ENCODE data around the gene SNRPN. TPM values are rescaled to one million over a fixed set of nuclear protein-coding genes. Genes with fewer than 3 reads are reported as not detected.
"Not testable (repeated sequence)": the region's sequence is repeated elsewhere in the genome, so short reads cannot be mapped to it uniquely, and the experiment has no call there.

SNRPN gene
- 51.0 and 51.7 TPM in 2 replicates for total RNA-seq

GRCh38 chr15:24954783-24955530 is at the start of gene SNRPN, which contains the start of gene SNURF:
Gene SNRPN (plus strand): TSS chr15:24954987. CDS start chr15:24974454, 19,467 bp downstream.
Gene SNURF (plus strand): TSS chr15:24954987. CDS start chr15:24955049, 62 bp downstream.
- intact Hi-C loops (cut with micrococcal nuclease): loop anchor here (1.0 to 5.0 kb wide), 4 partner anchors 47 to 897 kb away; partner anchors contain the start of gene UBE3A

- intact Hi-C loops (cut with micrococcal nuclease): no loop called here
Observed at GRCh38 chr15:24916305-24917009, 38.3 kb upstream of the SNRPN start.

DNA sequence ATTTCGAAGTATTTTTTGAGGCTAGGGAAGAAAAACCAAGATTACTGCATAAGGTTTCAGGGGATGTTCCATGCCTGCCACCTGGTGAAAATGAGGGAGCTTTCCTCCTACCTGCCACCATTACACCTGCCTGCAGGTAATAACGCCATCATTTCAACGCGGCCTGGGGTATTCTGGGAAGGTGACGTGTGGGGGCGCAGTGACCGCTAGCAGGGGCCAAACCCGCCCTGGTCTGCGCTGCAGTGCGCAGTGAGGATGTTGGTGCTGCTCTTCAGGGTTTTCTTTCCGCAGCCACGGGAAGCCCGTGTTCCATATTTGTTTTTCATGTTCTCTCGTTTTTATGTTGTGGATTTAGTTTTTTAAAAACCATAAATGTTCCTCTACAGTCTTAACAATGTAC is 37.4 kb upstream of the SNRPN start:
- intact Hi-C loops (cut with micrococcal nuclease): no loop called here

DNA sequence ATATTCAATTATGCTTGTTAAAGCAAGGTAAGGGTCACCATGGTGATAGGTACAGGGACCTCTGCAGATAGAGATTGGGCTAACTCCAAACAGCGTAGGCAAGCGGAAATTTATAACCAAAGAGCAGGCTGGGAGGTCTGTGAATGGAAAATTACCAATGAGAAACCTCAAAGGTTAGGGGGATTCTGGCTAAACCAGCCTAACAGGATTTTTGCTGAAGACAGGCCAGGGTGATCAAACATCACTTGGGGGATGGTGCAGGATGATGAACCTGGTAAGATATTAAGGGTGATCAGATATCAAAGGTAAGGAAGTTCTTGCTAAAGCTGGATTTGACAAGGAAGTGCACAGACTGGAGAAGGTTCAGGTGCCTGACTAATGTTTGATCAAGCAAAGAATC is 35.3 kb upstream of the SNRPN start:
- intact Hi-C loops (cut with micrococcal nuclease): no loop called here

GRCh38 chr15:24922781-24923180 is 32.0 kb upstream of the SNRPN start:
- intact Hi-C loops (cut with micrococcal nuclease): not testable (repeated sequence)

- intact Hi-C loops (cut with micrococcal nuclease): no loop called here
Observed at GRCh38 chr15:24924153-24924552, 30.6 kb upstream of the SNRPN start.

DNA sequence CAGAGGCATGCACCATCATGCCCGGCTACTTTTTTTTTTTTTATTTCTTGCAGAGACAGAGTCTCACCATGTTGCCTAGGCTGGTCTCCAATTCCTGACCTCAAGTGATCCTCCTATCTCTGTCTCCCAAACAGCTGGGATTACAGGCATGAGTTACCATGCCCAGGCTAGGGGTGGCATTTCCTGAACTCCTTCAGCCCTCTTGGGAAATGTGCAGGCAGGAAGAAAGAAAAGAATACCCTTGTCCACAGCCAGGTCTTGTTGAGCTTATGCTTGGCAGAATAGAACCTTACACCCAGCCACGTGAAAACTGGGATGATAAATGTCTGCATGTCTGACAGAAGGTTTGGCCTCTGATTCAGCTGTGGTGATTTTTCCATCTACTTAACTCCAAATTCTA is 30.2 kb upstream of the SNRPN start:
- intact Hi-C loops (cut with micrococcal nuclease): no loop called here

DNA sequence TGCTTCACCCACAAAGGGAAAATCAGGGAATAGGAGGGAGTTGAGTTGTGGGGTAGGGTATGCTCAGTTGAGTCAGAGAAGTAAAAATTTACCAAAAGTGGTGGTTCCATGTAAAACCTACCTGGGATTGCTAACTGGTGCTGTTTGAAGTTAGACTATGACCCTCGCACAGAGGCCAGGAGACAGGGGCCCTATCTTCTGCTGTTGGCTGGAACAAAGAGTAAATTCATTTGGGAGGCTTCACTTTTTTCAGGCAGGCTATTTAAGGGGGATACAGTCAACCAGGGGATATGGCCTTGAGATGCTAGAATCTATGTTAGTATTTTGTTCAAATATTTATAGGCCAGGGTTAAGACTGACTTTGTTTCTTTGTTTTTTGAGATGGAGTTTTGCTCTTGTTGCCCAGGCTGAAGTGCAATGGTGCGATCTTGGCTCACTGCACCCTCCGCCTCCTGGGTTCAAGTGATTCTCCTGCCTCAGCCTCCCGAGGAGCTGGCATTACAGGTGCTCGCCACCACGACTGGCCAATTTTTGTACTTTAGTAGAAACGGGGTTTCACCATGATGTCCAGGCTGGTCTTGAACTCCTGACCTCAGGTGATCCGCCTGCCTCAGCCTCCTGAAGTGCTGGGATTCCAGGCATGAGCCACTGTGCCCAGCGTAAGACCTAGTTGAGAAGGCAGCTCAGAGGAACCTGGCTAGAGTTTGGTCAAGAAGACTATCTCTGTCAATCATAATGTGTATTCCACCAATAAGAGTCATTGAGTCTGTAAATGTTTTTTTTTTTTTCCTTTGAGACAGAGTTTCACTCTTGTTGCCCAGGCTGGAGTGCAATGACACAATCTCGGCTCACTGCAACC is 22.7 kb upstream of the SNRPN start:
- intact Hi-C loops (cut with micrococcal nuclease): not testable (repeated sequence)

DNA sequence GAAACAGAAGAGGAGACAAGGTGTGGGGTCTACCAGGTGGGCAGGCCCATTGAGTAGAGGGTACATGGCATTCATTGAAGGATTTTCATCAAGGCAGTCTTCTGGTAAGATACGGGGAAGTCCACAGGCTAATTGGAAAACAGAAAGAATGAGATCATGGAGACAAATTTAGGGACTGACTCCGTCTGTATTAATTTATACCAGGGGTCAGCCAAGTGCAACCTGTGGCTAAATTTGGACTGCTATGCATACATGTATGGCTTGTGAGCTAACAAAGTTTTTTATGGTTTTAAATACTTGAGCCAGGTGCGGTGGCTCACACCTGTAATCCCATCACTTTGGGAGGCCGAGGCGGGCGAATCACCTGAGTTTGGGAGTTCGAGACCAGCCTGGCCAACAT is 21.1 kb upstream of the SNRPN start:
- intact Hi-C loops (cut with micrococcal nuclease): no loop called here

DNA sequence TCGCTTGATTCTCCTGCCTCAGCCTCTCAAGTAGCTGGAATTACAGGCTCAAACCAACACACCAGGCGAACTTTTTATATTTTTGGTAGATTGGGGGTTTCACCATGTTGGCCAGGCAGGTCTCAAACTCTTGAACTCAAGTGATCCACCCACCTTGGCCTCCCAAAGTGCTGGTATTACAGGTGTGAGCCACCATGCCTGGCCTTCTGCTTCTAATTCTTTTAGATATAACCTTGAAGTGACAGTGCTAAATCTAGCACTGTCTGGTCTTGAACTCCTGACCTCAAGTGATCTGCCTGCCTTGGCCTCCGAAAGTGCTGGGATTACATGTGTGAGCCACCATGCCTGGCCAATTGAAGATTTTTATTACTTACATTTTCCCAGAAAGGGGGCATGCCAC is 16.6 kb upstream of the SNRPN start:
- intact Hi-C loops (cut with micrococcal nuclease): not testable (repeated sequence)

DNA sequence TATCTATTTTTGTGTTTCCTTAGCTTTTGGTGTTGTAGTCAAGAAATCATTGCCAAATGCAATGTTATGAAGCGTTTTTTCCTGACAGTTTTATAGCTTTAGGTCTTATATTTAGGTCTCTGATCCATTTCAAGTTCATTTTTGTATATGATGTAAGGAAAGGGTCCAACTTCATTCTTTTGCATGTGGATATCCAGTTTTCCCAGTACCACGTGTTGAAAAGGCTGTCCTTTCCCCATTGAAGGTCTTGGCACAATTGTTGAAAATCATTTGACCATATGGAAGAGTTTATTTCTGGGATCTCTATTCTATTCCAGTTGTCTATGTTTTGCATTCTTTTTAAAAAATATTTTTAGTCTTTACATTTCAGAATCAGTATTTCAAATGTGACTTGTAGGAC is 14.6 kb upstream of the SNRPN start:
- intact Hi-C loops (cut with micrococcal nuclease): no loop called here

GRCh38 chr15:24943361-24943760 is 11.4 kb upstream of the SNRPN start:
- intact Hi-C loops (cut with micrococcal nuclease): no loop called here

DNA sequence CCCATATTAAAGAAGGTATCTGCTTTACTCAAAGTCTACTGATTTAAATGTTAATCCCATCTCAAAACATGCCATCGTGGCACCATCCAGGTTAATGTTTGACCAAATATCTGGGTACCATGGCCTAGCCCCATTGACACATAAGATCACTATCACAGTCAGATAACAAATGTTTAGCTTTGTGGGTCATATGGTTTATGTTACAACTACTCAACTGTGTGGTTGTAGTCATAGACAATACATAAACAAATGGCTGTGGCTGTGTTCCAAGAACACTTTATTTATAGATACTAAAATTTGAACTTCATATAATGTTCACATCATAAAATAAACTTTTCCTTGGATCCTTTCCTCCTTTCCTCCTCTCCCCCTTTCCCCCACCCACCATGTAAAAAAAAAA is 9.8 kb upstream of the SNRPN start:
- intact Hi-C loops (cut with micrococcal nuclease): no loop called here

GRCh38 chr15:24945711-24946110 is 9.1 kb upstream of the SNRPN start:
- intact Hi-C loops (cut with micrococcal nuclease): no loop called here

DNA sequence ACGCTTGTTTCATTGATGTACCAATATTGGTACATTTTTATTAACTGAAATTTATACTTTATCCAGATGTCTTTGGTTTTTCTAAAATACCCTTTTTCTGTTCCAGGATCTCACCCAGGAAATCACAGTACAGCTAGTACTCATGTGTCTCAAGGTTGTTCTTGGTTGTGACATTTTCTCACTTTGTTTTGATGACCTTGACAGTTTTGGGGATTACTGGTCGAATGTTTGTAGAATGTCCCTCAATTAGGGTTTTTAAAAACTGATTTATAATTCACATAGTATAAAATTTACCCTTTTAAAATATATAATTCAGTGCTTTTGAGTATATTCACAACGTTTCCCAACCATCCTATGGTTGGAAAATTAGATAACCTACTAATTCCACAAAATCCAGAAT is 6.3 kb upstream of the SNRPN start:
- intact Hi-C loops (cut with micrococcal nuclease): no loop called here

DNA sequence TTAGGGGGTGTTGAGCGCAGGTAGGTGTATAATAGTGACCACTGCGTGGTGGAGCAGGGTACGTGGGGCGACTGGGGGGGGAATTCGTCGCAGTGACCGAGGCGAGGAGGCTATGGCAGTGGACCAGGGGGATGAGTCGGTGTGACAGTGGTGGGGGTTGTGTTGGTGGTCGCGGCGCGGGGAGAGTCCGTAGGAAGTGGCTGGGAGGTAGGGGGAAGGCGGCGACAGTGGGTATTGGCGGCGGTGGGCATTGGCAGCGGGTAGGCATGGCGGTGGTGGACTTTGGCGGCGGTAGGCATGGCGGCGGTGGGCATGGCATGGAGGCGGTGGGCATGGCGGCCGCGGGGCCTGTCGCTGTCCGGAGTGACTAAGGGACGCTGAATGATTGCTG is 739 bp downstream of the SNRPN start:
- intact Hi-C loops (cut with micrococcal nuclease): loop anchor here (1.0 to 5.0 kb wide), 4 partner anchors 47 to 897 kb away; partner anchors contain the start of gene UBE3A

DNA sequence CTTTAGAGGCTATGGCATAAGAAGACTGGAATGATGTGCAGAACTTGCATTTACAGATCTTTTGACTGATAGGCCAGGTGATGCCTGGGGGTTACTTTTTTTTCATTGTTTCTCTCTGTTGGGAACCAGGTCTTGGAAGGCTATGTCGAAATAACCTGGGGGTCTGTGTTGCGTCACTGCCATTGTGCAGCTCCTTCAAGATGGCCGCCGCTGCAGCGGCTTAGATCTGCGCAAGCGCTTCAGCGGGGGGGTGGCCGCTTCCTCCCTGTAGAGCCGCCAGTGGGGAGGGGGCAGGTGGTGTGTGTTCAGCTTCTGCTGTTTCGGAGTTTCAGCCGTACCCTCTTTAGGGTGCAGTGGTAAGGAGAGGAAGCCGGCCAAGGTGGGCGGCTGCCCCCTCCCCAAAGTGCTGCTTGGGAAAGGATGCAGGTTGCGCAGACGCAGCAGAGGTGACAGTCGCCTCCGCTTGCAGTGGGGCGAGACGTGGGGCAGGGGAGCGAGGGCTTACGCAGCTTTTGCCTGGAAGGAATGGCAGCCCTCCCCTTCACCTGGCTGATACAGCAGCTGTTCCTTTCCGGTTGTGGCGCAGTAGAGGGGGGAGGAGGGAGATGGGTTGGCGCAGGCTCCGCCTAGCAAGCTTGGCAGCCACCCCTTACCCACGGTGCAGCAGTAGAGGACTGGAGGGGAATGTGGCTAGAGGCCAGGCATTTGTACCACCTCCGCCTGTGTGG is 1.5 kb downstream of the SNRPN start:
- intact Hi-C loops (cut with micrococcal nuclease): loop anchor here (5.0 kb wide), 3 partner anchors 46 to 896 kb away; no protein-coding TSS in a partner anchor

DNA sequence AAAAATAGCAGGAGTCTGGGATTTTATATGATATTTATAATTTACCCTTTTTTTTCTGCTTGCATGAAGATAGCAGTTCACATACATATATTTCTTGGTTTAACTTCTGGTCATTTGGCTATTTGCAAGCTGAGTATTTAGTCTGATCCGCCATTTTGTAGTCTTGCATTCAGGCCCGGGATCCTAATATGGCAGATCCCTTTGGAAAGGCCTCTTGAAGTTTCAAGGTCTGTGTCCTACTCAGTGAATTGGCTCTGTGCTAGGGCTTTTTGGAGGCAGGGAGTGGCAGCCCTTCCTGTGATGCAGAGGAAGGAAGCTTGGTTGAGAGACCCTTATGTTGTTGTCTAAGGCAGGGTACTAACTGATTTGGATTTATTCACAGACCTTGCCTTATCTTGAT is 2.9 kb downstream of the SNRPN start:
- intact Hi-C loops (cut with micrococcal nuclease): loop anchor here (5.0 kb wide), 3 partner anchors 45 to 895 kb away; no protein-coding TSS in a partner anchor

GRCh38 chr15:24961967-24962366 is 7.2 kb downstream of the SNRPN start:
- intact Hi-C loops (cut with micrococcal nuclease): no loop called here

DNA sequence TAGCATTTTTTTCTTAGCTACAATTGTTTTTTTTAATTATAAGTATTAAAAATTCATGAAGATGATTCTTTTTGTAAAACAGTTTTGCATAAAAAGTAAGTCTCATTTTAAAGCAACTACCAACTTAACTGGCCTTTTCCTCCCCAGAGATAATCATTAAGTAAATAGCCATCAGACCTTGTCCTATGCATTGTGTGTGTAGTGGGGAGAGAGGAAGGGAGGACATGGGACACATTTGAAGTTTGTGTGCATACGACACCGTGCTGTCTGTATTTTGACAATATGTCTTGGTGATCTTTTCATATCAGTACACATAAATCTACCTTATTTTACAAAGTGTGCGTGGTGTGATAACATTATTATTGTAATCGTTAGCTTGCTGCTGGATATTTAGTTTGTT is 8.1 kb downstream of the SNRPN start:
- intact Hi-C loops (cut with micrococcal nuclease): no loop called here

Data from T-helper 2 cell treated with Interferon-gamma antibody and Interleukin-4, amounts not matched to agents 100 ng/mL and 5 ng/mL, for 36 hours (primary cell).